Activated gamma-delta T cell treated with anti-CD3 and anti-CD28 coated beads, Interleukin-2, amount 50 U/mL, for 16 hours (primary cell): ENCODE measurements around the gene ITGA11.

Source experiments
- DNase-seq: peaks from one replicate; pipeline ENCODE4 v3.0.0-alpha.2; 2020; ENCODE audit warnings: low read depth

Gene ITGA11

GRCh38 chr15:68447976-68448755, 16.2 kb upstream of the ITGA11 start:
- no peak for DNase-seq

GRCh38 chr15:68447209-68447608, 15.2 kb upstream of the ITGA11 start:
- DNase-seq: no peak

- DNase-seq: no peak
Observed at GRCh38 chr15:68445351-68445750, 13.4 kb upstream of the ITGA11 start.

GRCh38 chr15:68444336-68444735, 12.4 kb upstream of the ITGA11 start:
- no peak for DNase-seq

- DNase-seq: no peak
Observed at GRCh38 chr15:68442903-68443302, 10.9 kb upstream of the ITGA11 start.

GRCh38 chr15:68442041-68442440, 10.1 kb upstream of the ITGA11 start:
- no peak for DNase-seq

GRCh38 chr15:68441045-68441743, 9.2 kb upstream of the ITGA11 start:
- no peak for DNase-seq

- DNase-seq: no peak
Observed at GRCh38 chr15:68440136-68440535, 8.2 kb upstream of the ITGA11 start.

- DNase-seq: no peak
Observed at GRCh38 chr15:68439506-68439905, 7.5 kb upstream of the ITGA11 start.

GRCh38 chr15:68436680-68437079, 4.7 kb upstream of the ITGA11 start:
- DNase-seq: no peak

GRCh38 chr15:68435966-68436365, 4.0 kb upstream of the ITGA11 start:
- DNase-seq: no peak

GRCh38 chr15:68434021-68434420, 2.1 kb upstream of the ITGA11 start:
- DNase-seq: no peak

GRCh38 chr15:68433551-68433950, 1.6 kb upstream of the ITGA11 start:
- DNase-seq: no peak

- DNase-seq: no peak
Observed at GRCh38 chr15:68432441-68433064, 590 bp upstream of the ITGA11 start.

- DNase-seq: no peak
Observed at GRCh38 chr15:68431037-68431791, 749 bp downstream of the ITGA11 start.

- DNase-seq: no peak
Observed at GRCh38 chr15:68430471-68431036, 1.4 kb downstream of the ITGA11 start.

GRCh38 chr15:68429691-68430470, 2.1 kb downstream of the ITGA11 start:
- DNase-seq: no peak

GRCh38 chr15:68428431-68428940, 3.5 kb downstream of the ITGA11 start:
- no peak for DNase-seq

- no peak for DNase-seq
Observed at GRCh38 chr15:68427963-68428362, 4.0 kb downstream of the ITGA11 start.

GRCh38 chr15:68427366-68427765, 4.6 kb downstream of the ITGA11 start:
- no peak for DNase-seq

- no peak for DNase-seq
Observed at GRCh38 chr15:68426116-68426515, 5.8 kb downstream of the ITGA11 start.
